Esophagus squamous epithelium (tissue), 4 donors: ENCODE results near the gene IMMP2L.

Experiments
- POLR2A ChIP-seq, 4 donors: fragments of 450-650 bp; IDR thresholded peaks; one replicate each; pipeline ENCODE4 v1.6.1; 2017; ENCODE audit warnings: antibody characterized with exemption in 4 of 4, mild to moderate bottlenecking in 4 of 4, moderate library complexity in 3 of 4
- TF ChIP-seq, protein P1 (sequence below), 6 experiments: fragments of 450-650 bp in 4 of 6; fragments of 200-600 bp in 2 of 6; sonication (generic) in 2 of 6; IDR thresholded peaks; one replicate each; pipeline ENCODE4 v1.5.1; 2016 to 2019; ENCODE audit warnings: antibody characterized with exemption in 6 of 6, mild to moderate bottlenecking in 4 of 6, moderate library complexity in 4 of 6

DNA sequence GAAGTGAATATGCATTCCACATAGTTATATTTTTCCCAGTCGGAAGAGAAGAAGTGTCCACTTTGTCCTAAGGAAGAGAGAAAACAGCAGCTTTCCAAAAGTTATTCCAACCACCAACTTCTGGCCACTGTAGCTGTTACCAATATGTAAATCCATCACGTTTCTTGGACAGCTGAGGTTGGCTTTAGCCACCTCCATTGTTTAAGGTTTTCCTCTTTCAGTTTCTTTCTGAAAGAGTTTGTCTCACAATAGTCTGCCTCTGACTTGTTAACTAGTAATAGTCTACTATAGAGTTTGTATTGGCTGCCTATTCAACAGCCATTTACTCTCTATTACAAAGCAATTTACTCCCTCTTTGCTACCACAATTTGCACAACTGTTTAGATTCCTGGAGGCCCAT, 929.0 kb downstream of the IMMP2L start:
- TF ChIP-seq, protein P1, sequence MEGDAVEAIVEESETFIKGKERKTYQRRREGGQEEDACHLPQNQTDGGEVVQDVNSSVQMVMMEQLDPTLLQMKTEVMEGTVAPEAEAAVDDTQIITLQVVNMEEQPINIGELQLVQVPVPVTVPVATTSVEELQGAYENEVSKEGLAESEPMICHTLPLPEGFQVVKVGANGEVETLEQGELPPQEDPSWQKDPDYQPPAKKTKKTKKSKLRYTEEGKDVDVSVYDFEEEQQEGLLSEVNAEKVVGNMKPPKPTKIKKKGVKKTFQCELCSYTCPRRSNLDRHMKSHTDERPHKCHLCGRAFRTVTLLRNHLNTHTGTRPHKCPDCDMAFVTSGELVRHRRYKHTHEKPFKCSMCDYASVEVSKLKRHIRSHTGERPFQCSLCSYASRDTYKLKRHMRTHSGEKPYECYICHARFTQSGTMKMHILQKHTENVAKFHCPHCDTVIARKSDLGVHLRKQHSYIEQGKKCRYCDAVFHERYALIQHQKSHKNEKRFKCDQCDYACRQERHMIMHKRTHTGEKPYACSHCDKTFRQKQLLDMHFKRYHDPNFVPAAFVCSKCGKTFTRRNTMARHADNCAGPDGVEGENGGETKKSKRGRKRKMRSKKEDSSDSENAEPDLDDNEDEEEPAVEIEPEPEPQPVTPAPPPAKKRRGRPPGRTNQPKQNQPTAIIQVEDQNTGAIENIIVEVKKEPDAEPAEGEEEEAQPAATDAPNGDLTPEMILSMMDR (IDR thresholded peaks at IDR 0.05) = no peak
- no peak for TF ChIP-seq POLR2A (IDR thresholded peaks at IDR 0.05)
